ENCODE measurements around the gene BCDIN3D. TPM values are rescaled to one million over a fixed set of nuclear protein-coding genes. Genes with fewer than 3 reads are reported as not detected.
A peak's percentile ranks its signal among the peaks of the same experiment; 100 is the strongest.

BCDIN3D gene
- total and polyA plus RNA-seq, 2 of the 8 experiments (the other 6 are each of a cell fraction or from before 2014, with no cell fraction given): 1.6 to 2.4 TPM

- H3K4me3 ChIP-seq (ENCODE audit: extremely low read depth in 1 of 4, insufficient read depth in 2 of 4, low read depth in 3 of 4, low read length in 4 of 4): no peak overlapping the region
- DNase-seq (ENCODE audit: low read depth in 1 of 2, low spot score in 2 of 2) (no peak), FAIRE-seq (no peak)
- no peak overlapping the region; the same call in 1 of the 2 replicates for H3K18ac ChIP-seq (ENCODE audit: extremely low read depth, low read length)
- no peak overlapping the region for H2BK120ac ChIP-seq (replicated peaks; ENCODE audit: low read depth, low read length)
- no peak overlapping the region for H4K91ac ChIP-seq (replicated peaks; ENCODE audit: insufficient read length, low read length)
- 0 out of 2 replicates have a peak overlapping the region, but pooled peaks have one; percentile 13 for H2BK5ac ChIP-seq (ENCODE audit: low read depth, low read length)
- H3K9me3 ChIP-seq (ENCODE audit: insufficient read depth in 2 of 2, low read depth in 1 of 2, low read length in 1 of 2): no peaks in the 10 kb centered on the region
- H3K23me2 ChIP-seq (ENCODE audit: low read depth, low read length): no peaks in the 10 kb centered on the region; the same call in 1 of the 2 replicates
- H4K5ac ChIP-seq (ENCODE audit: insufficient read length, low read depth, low read length): no peak overlapping the region
- 78% methylated on average over 3 of the region's 5 CpGs; no CpG with 5 or more reads in 1 of the 2 experiments for WGBS, 2 experiments (ENCODE audit: extremely low coverage in 1 of 2, insufficient coverage in 1 of 2, insufficient read length in 1 of 2, insufficient replicate concordance in 2 of 2, low coverage in 1 of 2, low lambda C conversion rate in 2 of 2, missing lambda C conversion rate in 1 of 2)
- no peak overlapping the region for H3K27ac ChIP-seq (ENCODE audit: low read depth, low read length)
- ChIA-PET POLR2A (ENCODE audit: partially characterized antibody) (interaction anchor here (1.0 to 4.7 kb wide), 7 partner anchors 9 to 28 kb away, joined by 3 to 59 read pairs (median 6); partner anchors contain the start of gene NCKAP5L), CTCF (ENCODE audit: partially characterized antibody) (interaction anchor here (0.6 to 6.4 kb wide), 12 partner anchors 9 to 152 kb away, joined by 3 to 44 read pairs (median 4); no protein-coding TSS in a partner anchor)
- peak overlapping the region; percentile 26 to 55; a peak in 3 of 4 replicates for H3K4me2 ChIP-seq (ENCODE audit: insufficient read depth in 1 of 2, low read depth in 2 of 2, low read length in 2 of 2)
- H3K9ac ChIP-seq (replicated peaks in 1 of 4; ENCODE audit: extremely low read depth in 1 of 4, low read depth in 3 of 4, low read length in 3 of 4): no peak overlapping the region
- H2BK12ac ChIP-seq (ENCODE audit: low read depth, low read length): no peak overlapping the region
- no peaks in the 10 kb centered on the region for H3K27me3 ChIP-seq (replicated peaks in 1 of 4; ENCODE audit: control insufficient read depth in 3 of 4, extremely low read depth in 1 of 4, insufficient read depth in 3 of 4, low read length in 3 of 4)
- H3K14ac ChIP-seq (ENCODE audit: insufficient read length): no peak overlapping the region
- H3K56ac ChIP-seq (replicated peaks; ENCODE audit: insufficient read length, low read depth, low read length): no peak overlapping the region
- H3K79me2 ChIP-seq (ENCODE audit: control insufficient read depth in 1 of 2, insufficient read depth in 2 of 2, low read length in 2 of 2): peaks cover 0 to 15% of the 10 kb centered on the region in 2 experiments; a peak in 1 of 4 replicates
- H2BK15ac ChIP-seq (ENCODE audit: low read length): no peak overlapping the region
- no peak overlapping the region for H2AK5ac ChIP-seq (ENCODE audit: low read depth, low read length)
- no peak overlapping the region for H3K23ac ChIP-seq (ENCODE audit: insufficient read length)
- peaks cover 0 to 2% (median 0%) of the 10 kb centered on the region in 4 experiments; a peak in 2 of 8 replicates for H3K36me3 ChIP-seq (ENCODE audit: control insufficient read depth in 2 of 4, insufficient read depth in 4 of 4, low read length in 3 of 4)
- TF ChIP-seq POLR2AphosphoS5 (IDR thresholded peaks at IDR 0.05; ENCODE audit: low read depth, low read length) (0 out of 2 replicates have a peak, but pooled peaks have one; percentile 37), SUZ12 (IDR thresholded peaks at IDR 0.05; ENCODE audit: low read length) (no peak)
- peaks cover 0 to 4% of the 10 kb centered on the region in 2 experiments for H4K20me1 ChIP-seq (replicated peaks in 1 of 2; ENCODE audit: control insufficient read depth in 1 of 2, insufficient read depth in 2 of 2, low read length in 2 of 2)
- H4K8ac ChIP-seq (ENCODE audit: extremely low read depth, insufficient read depth, low read length): no peak overlapping the region
- H2BK20ac ChIP-seq (ENCODE audit: low read length): peak overlapping the region; percentile 24; the same call in 1 of the 2 replicates
- no peak overlapping the region for H2AFZ ChIP-seq (ENCODE audit: low read length)
- no peak overlapping the region for H3K4ac ChIP-seq (replicated peaks; ENCODE audit: insufficient read length, low read depth, low read length)
- H3K4me1 ChIP-seq (replicated peaks in 1 of 4; ENCODE audit: control insufficient read depth in 3 of 4, insufficient read depth in 4 of 4, low read length in 3 of 4): peaks cover 16 to 35% (median 22%) of the 10 kb centered on the region in 4 experiments
- peaks cover 8% of the 10 kb centered on the region for H3K79me1 ChIP-seq (ENCODE audit: low read depth, low read length)
Observed at GRCh38 chr12:49811136-49811535, 31.8 kb downstream of the BCDIN3D start.

Data from H1 (cell line).